GM12878 (cell line): ENCODE results near the gene TH. TPM values are rescaled to one million over a fixed set of nuclear protein-coding genes. Genes with fewer than 3 reads are reported as not detected.

Experiments
- ATAC-seq: fragments of 200-7000 bp; cut with Tn5 transposase; 3 replicates; pipeline ENCODE4 v1.9.1; 2020; ENCODE audit warnings: mild to moderate bottlenecking, moderate library complexity
- BruUV-seq: library from RNA; stranded (reverse); fragments of 400-500 nt; replicated peaks from 2 replicates; lab custom pipeline; 2021; lab: Mats Ljungman, UMichigan
- CTCF ChIA-PET: fragments of 300-600 bp; sonication (Branson Sonifier 250); formaldehyde crosslinking; extraction: SDS; loops from one replicate; lab custom pipeline; 2021; ENCODE audit warnings: inconsistent platforms; lab: Yijun Ruan, JAX
- POLR2A ChIA-PET: fragments of 350-600 bp; formaldehyde crosslinking; extraction: SDS; loops from one replicate; lab custom pipeline; 2021; ENCODE audit warnings: inconsistent platforms; lab: Charles Lee
- RAD21 ChIA-PET: fragments of 300-600 bp; sonication (Branson Sonifier 250); formaldehyde crosslinking; loops from one replicate; lab custom pipeline; 2023; ENCODE audit warnings: antibody characterized with exemption; ENCODE audit not compliant: unreplicated experiment; lab: Charles Lee
- SMC1A ChIA-PET: fragments of 300-600 bp; sonication (Branson Sonifier 250); formaldehyde crosslinking; loops from one replicate; lab custom pipeline; 2023; ENCODE audit not compliant: unreplicated experiment, uncharacterized antibody; lab: Charles Lee
- DNase-seq: peaks from one replicate; pipeline ENCODE4 v3.0.0-alpha.2; 2011; ENCODE audit warnings: low read depth, low spot score
- FAIRE-seq: peaks from 3 replicates; lab custom pipeline; 2011; peaks lifted over from hg19 to GRCh38; lab: Jason Lieb, UNC
- H2AFZ ChIP-seq: 2 replicates; pipeline ENCODE4 v1.6.0; 2011; ENCODE audit warnings: low read depth, low read length, control low read depth; ENCODE audit not compliant: control insufficient read depth
- H3K27ac ChIP-seq: 2 replicates; pipeline ENCODE4 v1.5.1; 2011; ENCODE audit warnings: control low read depth; ENCODE audit not compliant: control insufficient read depth, insufficient read depth
- H3K27me3 ChIP-seq, 2 experiments: replicated peaks in 1 of 2; 2 replicates each; pipeline versions ENCODE4 v1.6.0 to v1.6.1; 2011; ENCODE audit warnings: low read length in 1 of 2; ENCODE audit not compliant: control insufficient read depth in 2 of 2, insufficient read depth in 2 of 2
- H3K36me3 ChIP-seq, 2 experiments: 2 replicates each; pipeline ENCODE4 v1.5.1; 2011; ENCODE audit warnings: low read length in 1 of 2; ENCODE audit not compliant: control insufficient read depth in 2 of 2, insufficient read depth in 2 of 2
- H3K4me1 ChIP-seq: 2 replicates; pipeline ENCODE4 v1.6.1; 2011; ENCODE audit warnings: mild to moderate bottlenecking, low read length, moderate library complexity, mixed read lengths; ENCODE audit not compliant: control insufficient read depth, insufficient read depth
- H3K4me2 ChIP-seq: 2 replicates; pipeline ENCODE4 v1.6.0; 2011; ENCODE audit warnings: control low read depth; ENCODE audit not compliant: control insufficient read depth, insufficient read depth
- H3K4me3 ChIP-seq: fragments of 200-600 bp; sonication (generic); 2 replicates; pipeline ENCODE4 v1.5.1; 2016
- H3K79me2 ChIP-seq: 2 replicates; pipeline ENCODE4 v1.6.0; 2011; ENCODE audit warnings: low read length; ENCODE audit not compliant: control insufficient read depth, insufficient read depth
- H3K9ac ChIP-seq: 2 replicates; pipeline ENCODE4 v1.8.0; 2011; ENCODE audit warnings: low read length, control low read depth, mixed read lengths; ENCODE audit not compliant: control insufficient read depth, insufficient read depth
- H3K9me3 ChIP-seq: replicated peaks from 3 replicates; pipeline ENCODE4 v1.5.1; 2011; ENCODE audit warnings: mild to moderate bottlenecking, low read length; ENCODE audit not compliant: control insufficient read depth, insufficient read depth
- H4K20me1 ChIP-seq: 2 replicates; pipeline ENCODE4 v1.6.0; 2011; ENCODE audit not compliant: control insufficient read depth, insufficient read depth
- ATF2 ChIP-seq: IDR thresholded peaks from 2 replicates; pipeline ENCODE4 v1.6.1; 2012; ENCODE audit warnings: low read length, inconsistent platforms
- BRCA1 ChIP-seq: IDR thresholded peaks from 2 replicates; pipeline ENCODE4 v1.6.1; 2011; ENCODE audit warnings: low read depth, low read length, improper control_type of control experiment
- DPF2 ChIP-seq: fragments of 450-650 bp; IDR thresholded peaks from 2 replicates; pipeline ENCODE4 v1.6.1; 2017; ENCODE audit warnings: mild to moderate bottlenecking
- EZH2 ChIP-seq: IDR thresholded peaks from 2 replicates; pipeline ENCODE4 v1.6.1; 2012; ENCODE audit warnings: low read depth, mild to moderate bottlenecking, control low read depth, inconsistent platforms, low read length, borderline replicate concordance; ENCODE audit not compliant: control insufficient read depth
- HDAC6 ChIP-seq: fragments of 200-600 bp; sonication (generic); IDR thresholded peaks from one replicate; pipeline ENCODE4 v1.8.0; 2017; ENCODE audit warnings: antibody characterized with exemption; ENCODE audit not compliant: unreplicated experiment
- JUND ChIP-seq: IDR thresholded peaks from 2 replicates; pipeline ENCODE4 v1.6.1; 2012; ENCODE audit warnings: low read depth, mild to moderate bottlenecking, low read length, improper control_type of control experiment, moderate library complexity
- RAD21 ChIP-seq: IDR thresholded peaks from 2 replicates; pipeline ENCODE4 v1.6.1; 2011; ENCODE audit warnings: mild to moderate bottlenecking, low read depth, low read length, moderate library complexity; ENCODE audit not compliant: insufficient read depth
- SREBF2 ChIP-seq: IDR thresholded peaks from 2 replicates; pipeline ENCODE4 v1.6.1; 2012; ENCODE audit warnings: mild to moderate bottlenecking, low read length
- YY1 ChIP-seq: IDR thresholded peaks from 2 replicates; pipeline ENCODE4 v1.6.1; 2011; ENCODE audit warnings: low read depth, mild to moderate bottlenecking, low read length
- ZNF384 ChIP-seq: IDR thresholded peaks from 2 replicates; pipeline ENCODE4 v1.6.1; 2012; ENCODE audit warnings: low read depth, mild to moderate bottlenecking, low read length, improper control_type of control experiment, borderline replicate concordance
- WGBS: methylation state at CpG from one replicate; pipeline ENCODE4 v1.1.6; 2016; ENCODE audit warnings: low lambda C conversion rate; ENCODE audit not compliant: insufficient replicate concordance, insufficient coverage; ENCODE audit errors: missing lambda C conversion rate; 5-methylcytosine and 5-hydroxymethylcytosine counted together
- in situ Hi-C: fragments of 300-500 bp; cut with MboI; formaldehyde crosslinking; loops from 9 replicates; pipeline ENCODE4 v1.14.3; 2018; ENCODE audit warnings: mixed read lengths
- intact Hi-C: fragments of 100-400 bp; cut with micrococcal nuclease; formaldehyde crosslinking; loops from one replicate; pipeline ENCODE4 v1.14.2; 2022; ENCODE audit not compliant: unreplicated experiment
- polyA plus RNA-seq, 11 experiments: library from polyadenylated mRNA; depleted of rRNA in 4 of 11; unstranded in 6 of 11; stranded (reverse) in 5 of 11; fragments of >200 nt; fragmentation: Nextera tagmentation in 4 of 11; fragmentation: Illumina TruSeq in 1 of 11; extraction: Ambion mirVana in 4 of 11; extraction: Trizol in 1 of 11; gene quantifications; 1 replicate in 1 of 11; 2 replicates in 10 of 11; pipeline versions ENCODE4 v1.2.1 to v1.2.3, GENCODE V29; 2011 to 2016; ENCODE audit warnings: inconsistent platforms in 2 of 11, missing spikeins in 2 of 11, low read depth in 1 of 11
- total RNA-seq, 4 experiments: library from RNA; depleted of rRNA in 3 of 4; stranded (reverse); fragments of >200 nt in 3 of 4; fragmentation: Illumina TruSeq in 1 of 4; extraction: Trizol in 1 of 4; gene quantifications; 2 replicates each; pipeline versions ENCODE4 v1.2.1 to v1.2.3, GENCODE V29; 2013 to 2021
- TF ChIP-seq, protein P1 (sequence below): fragments of 450-650 bp; conservative IDR thresholded peaks from 2 replicates; pipeline ENCODE4 v1.6.1; 2017; ENCODE audit warnings: mild to moderate bottlenecking, moderate library complexity

The TH gene
- total and polyA plus RNA-seq, 10 of the 15 experiments (the other 5 are each of a cell fraction or from before 2014, with no cell fraction given), result not detected

GRCh38 chr11:2120359-2121100 is 51.1 kb downstream of the TH start:
- WGBS, result 22% methylated on average over 19 of the region's 23 CpGs
- DNase-seq (no peak), FAIRE-seq (no peak), ATAC-seq (no peak)
- intact Hi-C loops (no loop called here), in situ Hi-C loops (no loop called here)
- TF ChIP-seq RAD21, result no peak
- TF ChIP-seq, protein P1, sequence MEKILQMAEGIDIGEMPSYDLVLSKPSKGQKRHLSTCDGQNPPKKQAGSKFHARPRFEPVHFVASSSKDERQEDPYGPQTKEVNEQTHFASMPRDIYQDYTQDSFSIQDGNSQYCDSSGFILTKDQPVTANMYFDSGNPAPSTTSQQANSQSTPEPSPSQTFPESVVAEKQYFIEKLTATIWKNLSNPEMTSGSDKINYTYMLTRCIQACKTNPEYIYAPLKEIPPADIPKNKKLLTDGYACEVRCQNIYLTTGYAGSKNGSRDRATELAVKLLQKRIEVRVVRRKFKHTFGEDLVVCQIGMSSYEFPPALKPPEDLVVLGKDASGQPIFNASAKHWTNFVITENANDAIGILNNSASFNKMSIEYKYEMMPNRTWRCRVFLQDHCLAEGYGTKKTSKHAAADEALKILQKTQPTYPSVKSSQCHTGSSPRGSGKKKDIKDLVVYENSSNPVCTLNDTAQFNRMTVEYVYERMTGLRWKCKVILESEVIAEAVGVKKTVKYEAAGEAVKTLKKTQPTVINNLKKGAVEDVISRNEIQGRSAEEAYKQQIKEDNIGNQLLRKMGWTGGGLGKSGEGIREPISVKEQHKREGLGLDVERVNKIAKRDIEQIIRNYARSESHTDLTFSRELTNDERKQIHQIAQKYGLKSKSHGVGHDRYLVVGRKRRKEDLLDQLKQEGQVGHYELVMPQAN, result no peak
- TF ChIP-seq BRCA1, result no peak
- TF ChIP-seq EZH2, result no peak
- TF ChIP-seq HDAC6, result no peak
- no peak for TF ChIP-seq ATF2
- no peak for TF ChIP-seq SREBF2
- no peak for TF ChIP-seq YY1
- no peak for TF ChIP-seq DPF2
- TF ChIP-seq JUND, result no peak
- no peak for TF ChIP-seq ZNF384
- H3K27me3 ChIP-seq, result no peaks in the 10 kb centered on the region; a peak in 1 of 4 replicates
- no peak overlapping the region for H3K27ac ChIP-seq
- ChIA-PET RAD21 (no interaction called here), SMC1A (no interaction called here), POLR2A (no interaction called here), CTCF (interaction anchor here (0.7 kb wide), 1 partner anchor 84 kb away, joined by 3 read pairs; no protein-coding TSS in a partner anchor)
- H3K79me2 ChIP-seq, result no peaks in the 10 kb centered on the region
- no peaks in the 10 kb centered on the region for H3K36me3 ChIP-seq
- H2AFZ ChIP-seq, result no peak overlapping the region
- H3K4me2 ChIP-seq, result no peak overlapping the region
- no peak overlapping the region for H3K4me3 ChIP-seq
- no TSS peak for BruUV-seq
- no peaks in the 10 kb centered on the region for H3K4me1 ChIP-seq
- no peak overlapping the region for H3K9ac ChIP-seq
- no peaks in the 10 kb centered on the region; the same call in 2 of the 3 replicates for H3K9me3 ChIP-seq
- no peaks in the 10 kb centered on the region for H4K20me1 ChIP-seq
